Measurements from ENCODE around the gene PTPRN2.

PTPRN2 gene

GRCh38 chr7:158106272-158106671 is 481.4 kb downstream of the PTPRN2 start:
- DNase-seq, result no peak

- DNase-seq, result no peak
Measured at GRCh38 chr7:158103378-158103777, 484.2 kb downstream of the PTPRN2 start.

- DNase-seq, result no peak
Measured at GRCh38 chr7:158102897-158103296, 484.7 kb downstream of the PTPRN2 start.

GRCh38 chr7:158101821-158102450 is 485.7 kb downstream of the PTPRN2 start:
- no peak for DNase-seq

GRCh38 chr7:158098125-158099030 is 489.2 kb downstream of the PTPRN2 start:
- DNase-seq, result no peak

GRCh38 chr7:158097453-158098124 is 490.0 kb downstream of the PTPRN2 start:
- DNase-seq, result no peak

- no peak for DNase-seq
Measured at GRCh38 chr7:158097106-158097452, 490.5 kb downstream of the PTPRN2 start.

- no peak for DNase-seq
Measured at GRCh38 chr7:158096582-158096981, 491.0 kb downstream of the PTPRN2 start.

- DNase-seq, result no peak
Measured at GRCh38 chr7:158094671-158095226, 492.9 kb downstream of the PTPRN2 start.

- no peak for DNase-seq
Measured at GRCh38 chr7:158094046-158094445, 493.6 kb downstream of the PTPRN2 start.

- no peak for DNase-seq
Measured at GRCh38 chr7:158093156-158093796, 494.3 kb downstream of the PTPRN2 start.

GRCh38 chr7:158087196-158087595 is 500.4 kb downstream of the PTPRN2 start:
- no peak for DNase-seq

- DNase-seq, result no peak
Measured at GRCh38 chr7:158085741-158086695, 501.6 kb downstream of the PTPRN2 start.

GRCh38 chr7:158084555-158084954 is 503.1 kb downstream of the PTPRN2 start:
- no peak for DNase-seq

GRCh38 chr7:158083526-158084310 is 503.9 kb downstream of the PTPRN2 start:
- no peak for DNase-seq

- no peak for DNase-seq
Measured at GRCh38 chr7:158082761-158083160, 504.9 kb downstream of the PTPRN2 start.

GRCh38 chr7:158080899-158081445 is 506.7 kb downstream of the PTPRN2 start:
- no peak for DNase-seq

GRCh38 chr7:158077934-158078910 is 509.4 kb downstream of the PTPRN2 start:
- no peak for DNase-seq

Measured in inflammatory macrophage (primary cell).